Sigmoid colon (tissue), 7 donors: ENCODE measurements around the gene EME1. TPM values are rescaled to one million over a fixed set of nuclear protein-coding genes. Genes with fewer than 3 reads are reported as not detected.

ENCODE experiments used
- DNase-seq: peaks from one replicate; pipeline ENCODE4 v3.0.0-alpha.2; 2019
- H3K27ac ChIP-seq, 4 donors: fragments of 200-600 bp; sonication (generic); one replicate each; pipeline ENCODE4 v1.5.1; 2016 to 2019; ENCODE audit warnings: mild to moderate bottlenecking in 1 of 4
- H3K27me3 ChIP-seq, 3 donors: fragments of 200-600 bp; sonication (generic); one replicate each; pipeline ENCODE4 v1.5.1; 2019; ENCODE audit warnings: mild to moderate bottlenecking in 1 of 3
- H3K36me3 ChIP-seq, 4 donors: fragments of 200-600 bp; sonication (generic); one replicate each; pipeline ENCODE4 v1.5.1; 2016 to 2019
- H3K4me1 ChIP-seq, 4 donors: fragments of 200-600 bp; sonication (generic); one replicate each; pipeline ENCODE4 v1.5.1; 2017 to 2019
- H3K4me3 ChIP-seq, 4 donors: fragments of 200-600 bp; sonication (generic); one replicate each; pipeline ENCODE4 v1.5.1; 2017 to 2019; ENCODE audit warnings: mild to moderate bottlenecking in 2 of 4, moderate library complexity in 1 of 4
- H3K9me3 ChIP-seq, 4 donors: fragments of 200-600 bp in 3 of 4; sonication (generic) in 3 of 4; one replicate each; pipeline versions ENCODE4 v1.5.1 to v1.6.1; 2013 to 2019
- CTCF ChIP-seq, 4 experiments: fragments of 450-650 bp in 3 of 4; fragments of 200-600 bp in 1 of 4; IDR thresholded peaks; one replicate each; pipeline ENCODE4 v1.5.1; 2016 to 2019; ENCODE audit warnings: antibody characterized with exemption in 4 of 4, mild to moderate bottlenecking in 3 of 4, moderate library complexity in 2 of 4
- EP300 ChIP-seq, 4 donors: sonication (generic); formaldehyde crosslinking; IDR thresholded peaks; one replicate each; pipeline ENCODE4 v1.6.1; 2017; ENCODE audit warnings: antibody characterized with exemption in 4 of 4
- POLR2A ChIP-seq, 2 donors: fragments of 450-650 bp; IDR thresholded peaks; one replicate each; pipeline ENCODE4 v1.6.1; 2016; ENCODE audit warnings: antibody characterized with exemption in 2 of 2, mild to moderate bottlenecking in 2 of 2, moderate library complexity in 2 of 2
- POLR2AphosphoS5 ChIP-seq, 4 donors: sonication (generic); formaldehyde crosslinking; IDR thresholded peaks; one replicate each; pipeline ENCODE4 v1.6.1; 2017; ENCODE audit warnings: antibody characterized with exemption in 4 of 4
- WGBS, 2 donors: extraction: QIAGEN DNeasy Blood & Tissue Kit; methylation state at CpG; one replicate each; pipeline ENCODE4 v1.1.7; 2013; 5-methylcytosine and 5-hydroxymethylcytosine counted together
- intact Hi-C: fragments of 100-400 bp; cut with DNase I; formaldehyde crosslinking; loops from one replicate; pipeline ENCODE4 v1.15.1; 2023
- polyA plus RNA-seq, 3 donors: library from polyadenylated mRNA; stranded (reverse); fragments of 200-250 nt; gene quantifications; one replicate each; pipeline ENCODE4 v1.2.3, GENCODE V29; 2013
- total RNA-seq, 4 donors: library from RNA; depleted of rRNA; stranded (reverse); fragments of >200 nt; gene quantifications; one replicate each; pipeline ENCODE4 v1.1.0, GENCODE V29; 2016
- donor health status: healthy with polysubstance abuse.
- donor health status: Bipolar disorder and iron deficiency.
- donor health status: healthy.

EME1 gene
- total and polyA plus RNA-seq, 7 donors: 0.36 to 3.5 (median 1.2) TPM; not detected in 4

- peak within 1 kb of the TSS; percentile 72 to 95 (median 84) for H3K4me3 ChIP-seq
- TF ChIP-seq POLR2A (IDR thresholded peaks at IDR 0.05): peak in 1 of 2 donors; percentile 44
- TF ChIP-seq CTCF (IDR thresholded peaks at IDR 0.05): no peak
- TF ChIP-seq POLR2AphosphoS5 (IDR thresholded peaks at IDR 0.05): peak; percentile 29 to 78 (median 68)
- TF ChIP-seq EP300 (IDR thresholded peaks at IDR 0.05): no peak
- peak within 1 kb of the TSS; percentile 66 to 82 (median 77) for H3K27ac ChIP-seq
- intact Hi-C loops: no loop called here
- H3K9me3 ChIP-seq: no peaks in the 10 kb centered on the region
- H3K27me3 ChIP-seq: no peaks in the 10 kb centered on the region
- H3K36me3 ChIP-seq: no peaks in the 10 kb centered on the region
- peak; percentile 91 for DNase-seq
- 1 to 3% methylated on average over 87 of the region's 87 CpGs for WGBS, 2 donors
- H3K4me1 ChIP-seq: peaks cover 0 to 36% (median 30%) of the 10 kb centered on the region in 4 donors
Observed at GRCh38 chr17:50345432-50346312, 27.4 kb upstream of the EME1 start, which contains the start of gene XYLT2. Gene XYLT2, plus strand, starts transcription at chr17:50346126. Its CDS starts 15 bp downstream, at chr17:50346141.

GRCh38 chr17:50346313-50347116, 26.5 kb upstream of the EME1 start:
- H3K9me3 ChIP-seq: no peaks in the 10 kb centered on the region
- H3K4me3 ChIP-seq: peak overlapping the region; percentile 72 to 95 (median 84)
- H3K4me1 ChIP-seq: peaks cover 0 to 36% (median 31%) of the 10 kb centered on the region in 4 donors
- peak; percentile 76 for DNase-seq
- H3K27ac ChIP-seq: peak overlapping the region; percentile 66 to 82 (median 77)
- 1 to 2% methylated on average over 57 of the region's 57 CpGs for WGBS, 2 donors
- no peak for TF ChIP-seq POLR2A (IDR thresholded peaks at IDR 0.05)
- no peak for TF ChIP-seq EP300 (IDR thresholded peaks at IDR 0.05)
- no peak for TF ChIP-seq CTCF (IDR thresholded peaks at IDR 0.05)
- TF ChIP-seq POLR2AphosphoS5 (IDR thresholded peaks at IDR 0.05): no peak
- no peaks in the 10 kb centered on the region for H3K27me3 ChIP-seq
- intact Hi-C loops: no loop called here
- H3K36me3 ChIP-seq: no peaks in the 10 kb centered on the region

- H3K4me1 ChIP-seq: peaks cover 0 to 44% (median 37%) of the 10 kb centered on the region in 4 donors
Observed at GRCh38 chr17:50347117-50347893, 25.7 kb upstream of the EME1 start.

More at GRCh38 chr17:50347117-50347893, 25.7 kb upstream of the EME1 start:
- H3K27me3 ChIP-seq: no peaks in the 10 kb centered on the region
- H3K27ac ChIP-seq: peak overlapping the region; percentile 66 to 82 (median 77)
- H3K36me3 ChIP-seq: no peaks in the 10 kb centered on the region
- TF ChIP-seq POLR2AphosphoS5 (IDR thresholded peaks at IDR 0.05) (no peak), CTCF (IDR thresholded peaks at IDR 0.05) (no peak), EP300 (IDR thresholded peaks at IDR 0.05) (no peak), POLR2A (IDR thresholded peaks at IDR 0.05) (no peak)
- WGBS, 2 donors: 54 to 60% methylated on average over 17 of the region's 17 CpGs
- peak overlapping the region; percentile 72 to 95 (median 84) for H3K4me3 ChIP-seq
- no peaks in the 10 kb centered on the region for H3K9me3 ChIP-seq
- intact Hi-C loops: no loop called here
- peak; percentile 62 for DNase-seq
